ENCODE data around the gene MLST8.

Gene MLST8

DNA sequence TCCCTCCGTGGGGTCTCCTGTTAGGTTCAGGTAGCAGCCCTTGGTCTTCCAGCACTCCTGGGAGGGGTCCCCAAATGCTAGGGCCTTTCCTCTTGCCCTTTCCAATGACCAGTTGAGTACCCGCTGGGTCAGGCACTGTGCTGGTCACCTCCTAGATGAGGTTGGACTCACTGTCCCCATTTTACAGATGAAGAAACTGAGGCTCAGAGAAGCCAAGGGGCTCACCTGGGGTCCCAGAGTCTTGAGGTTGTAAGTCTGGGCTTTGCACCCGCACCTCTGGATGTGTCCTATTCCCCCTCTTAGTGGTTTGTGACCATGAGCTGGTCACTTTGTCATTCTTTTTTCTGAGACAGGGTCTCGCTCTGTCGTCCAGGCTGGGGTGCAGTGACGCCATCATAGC, 7.5 kb upstream of the MLST8 start:
- Histone ChIP-seq H3K79me1 (replicated peaks; ENCODE audit: low read length, poor library complexity, severe bottlenecking) (no peaks in the 10 kb centered on the region), H3K27me3 (ENCODE audit: control insufficient read depth in 1 of 2, insufficient read depth in 1 of 2, low read length in 2 of 2) (peaks cover 51 to 63% of the 10 kb centered on the region in 2 experiments), H3K18ac (ENCODE audit: low read depth in 1 of 2, low read length in 2 of 2) (no peak overlapping the region), H3K14ac (ENCODE audit: low read length in 2 of 2) (no peak overlapping the region), H3K4ac (ENCODE audit: low read depth in 1 of 2, low read length in 2 of 2) (no peak overlapping the region), H2BK15ac (ENCODE audit: low read depth, poor library complexity, severe bottlenecking) (no peak overlapping the region), H3K23ac (ENCODE audit: low read length in 2 of 2) (no peak overlapping the region), H3K9ac (ENCODE audit: low read length) (no peak overlapping the region), H2BK120ac (ENCODE audit: low read depth, low read length) (no peak overlapping the region), H2AK5ac (ENCODE audit: low read length, severe bottlenecking) (no peak overlapping the region), H3K9me3 (ENCODE audit: control insufficient read depth, low read length) (peaks cover 6% of the 10 kb centered on the region), H4K8ac (ENCODE audit: low read length) (no peak overlapping the region), H3K4me1 (ENCODE audit: control insufficient read depth, insufficient read depth, low read depth, low read length) (peaks cover 20% of the 10 kb centered on the region), H2BK12ac (ENCODE audit: low read length in 2 of 2) (no peak overlapping the region), H3K27ac (ENCODE audit: low read length, poor library complexity, severe bottlenecking) (no peak overlapping the region), H2AFZ (ENCODE audit: low read depth, low read length) (no peak overlapping the region), H3K36me3 (ENCODE audit: control insufficient read depth in 1 of 2, insufficient read depth in 2 of 2, low read depth in 1 of 2, low read length in 2 of 2) (no peaks in the 10 kb centered on the region), H3K4me2 (ENCODE audit: low read length, poor library complexity, severe bottlenecking) (no peak overlapping the region), H4K91ac (ENCODE audit: low read length) (no peak overlapping the region), H3K4me3 (ENCODE audit: insufficient read depth in 1 of 2, low read depth in 1 of 2, low read length in 2 of 2) (no peak overlapping the region), H2BK5ac (ENCODE audit: low read depth, low read length, poor library complexity, severe bottlenecking) (no peak overlapping the region)
- 97% methylated on average over 3 of the region's 6 CpGs for WGBS
- no peak for DNase-seq

DNA sequence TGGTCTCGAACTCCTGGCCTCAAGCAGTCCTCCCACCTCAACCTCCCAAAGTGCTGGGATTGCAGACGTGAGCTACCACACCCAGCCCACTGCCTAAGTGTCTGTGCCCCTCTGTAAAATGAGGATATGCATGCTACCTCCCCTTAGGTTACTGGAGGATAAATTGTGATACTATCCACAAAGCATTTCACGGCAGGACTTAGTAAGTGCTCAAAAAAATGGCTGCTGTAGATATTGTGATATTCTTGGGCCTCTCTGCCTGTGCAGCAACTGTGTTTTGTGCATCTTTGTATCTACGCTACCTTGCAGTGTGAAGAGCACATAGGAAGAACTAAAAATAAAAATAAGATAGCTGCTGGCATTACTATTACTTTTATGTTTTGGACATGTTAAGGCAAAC, 7.0 kb upstream of the MLST8 start:
- WGBS, result 74% methylated on average over 3 of the region's 4 CpGs
- no peak overlapping the region for H2BK12ac ChIP-seq (ENCODE audit: low read length in 2 of 2)
- H3K36me3 ChIP-seq (ENCODE audit: control insufficient read depth in 1 of 2, insufficient read depth in 2 of 2, low read depth in 1 of 2, low read length in 2 of 2), result no peaks in the 10 kb centered on the region
- H3K4me3 ChIP-seq (ENCODE audit: insufficient read depth in 1 of 2, low read depth in 1 of 2, low read length in 2 of 2), result no peak overlapping the region
- peaks cover 20% of the 10 kb centered on the region for H3K4me1 ChIP-seq (ENCODE audit: control insufficient read depth, insufficient read depth, low read depth, low read length)
- no peak overlapping the region for H2BK15ac ChIP-seq (ENCODE audit: low read depth, poor library complexity, severe bottlenecking)
- H3K79me1 ChIP-seq (replicated peaks; ENCODE audit: low read length, poor library complexity, severe bottlenecking), result no peaks in the 10 kb centered on the region
- H3K27ac ChIP-seq (ENCODE audit: low read length, poor library complexity, severe bottlenecking), result no peak overlapping the region
- no peak overlapping the region for H2AK5ac ChIP-seq (ENCODE audit: low read length, severe bottlenecking)
- DNase-seq, result no peak
- H3K18ac ChIP-seq (ENCODE audit: low read depth in 1 of 2, low read length in 2 of 2), result no peak overlapping the region
- no peak overlapping the region for H2AFZ ChIP-seq (ENCODE audit: low read depth, low read length)
- peaks cover 51 to 62% of the 10 kb centered on the region in 2 experiments for H3K27me3 ChIP-seq (ENCODE audit: control insufficient read depth in 1 of 2, insufficient read depth in 1 of 2, low read length in 2 of 2)
- no peak overlapping the region for H3K14ac ChIP-seq (ENCODE audit: low read length in 2 of 2)
- no peak overlapping the region for H2BK5ac ChIP-seq (ENCODE audit: low read depth, low read length, poor library complexity, severe bottlenecking)
- peak overlapping the region in 1 of 2 experiments; percentile 47 for H3K23ac ChIP-seq (ENCODE audit: low read length in 2 of 2)
- H3K9ac ChIP-seq (ENCODE audit: low read length), result no peak overlapping the region
- no peak overlapping the region for H4K8ac ChIP-seq (ENCODE audit: low read length)
- H3K4me2 ChIP-seq (ENCODE audit: low read length, poor library complexity, severe bottlenecking), result no peak overlapping the region
- no peak overlapping the region for H2BK120ac ChIP-seq (ENCODE audit: low read depth, low read length)
- peaks cover 6% of the 10 kb centered on the region for H3K9me3 ChIP-seq (ENCODE audit: control insufficient read depth, low read length)
- no peak overlapping the region for H4K91ac ChIP-seq (ENCODE audit: low read length)
- no peak overlapping the region for H3K4ac ChIP-seq (ENCODE audit: low read depth in 1 of 2, low read length in 2 of 2)

DNA sequence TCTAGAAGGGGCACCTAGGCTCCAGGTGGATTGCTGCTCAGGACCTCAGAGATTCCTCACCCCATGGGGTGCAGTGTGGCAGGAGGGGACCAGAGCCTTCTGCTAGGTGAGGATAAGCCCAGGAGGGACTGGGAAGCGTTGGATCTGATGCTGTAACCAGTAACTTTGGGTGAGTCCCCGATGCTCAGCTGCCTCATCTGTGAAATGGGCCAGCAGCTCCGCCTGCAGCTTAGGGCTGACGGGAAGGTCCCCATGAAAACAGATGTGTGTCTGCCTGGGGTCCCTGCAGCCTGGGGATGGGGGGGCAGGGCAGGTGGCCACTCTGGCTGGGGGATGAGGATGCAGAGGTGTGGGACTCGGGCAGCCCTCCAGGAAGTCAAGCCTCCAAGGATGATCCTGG, 6.2 kb upstream of the MLST8 start:
- no peak overlapping the region for H2BK5ac ChIP-seq (ENCODE audit: low read depth, low read length, poor library complexity, severe bottlenecking)

DNA sequence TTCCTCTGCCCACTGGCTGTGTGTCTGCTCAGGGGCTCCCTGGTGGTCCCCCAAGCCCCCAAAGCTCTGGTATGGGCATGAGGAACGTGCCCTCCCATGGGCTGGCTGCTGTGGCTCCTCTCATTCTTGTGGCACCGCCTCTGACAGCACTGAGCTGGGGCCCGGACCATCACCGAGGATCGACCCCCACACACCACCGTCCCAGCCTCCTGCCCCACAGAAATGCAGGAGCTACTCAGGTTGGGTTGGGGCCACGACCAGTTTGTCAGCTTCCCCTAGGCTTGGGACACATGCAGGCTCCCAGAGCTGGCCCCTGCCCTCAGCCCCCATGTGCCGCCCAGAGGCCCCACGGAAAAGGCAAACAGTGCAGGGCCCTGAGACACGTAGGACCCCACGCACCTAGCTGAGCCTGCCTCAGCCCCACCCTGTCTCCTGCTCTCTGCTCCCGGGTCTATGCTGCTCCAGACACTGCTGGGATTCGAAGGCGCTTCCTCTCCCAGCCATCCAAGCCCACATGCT, 5.6 kb upstream of the MLST8 start:
- Histone ChIP-seq H2BK12ac (ENCODE audit: low read length in 2 of 2) (no peak overlapping the region), H2AFZ (ENCODE audit: low read depth, low read length) (no peak overlapping the region), H2BK15ac (ENCODE audit: low read depth, poor library complexity, severe bottlenecking) (no peak overlapping the region), H3K9me3 (ENCODE audit: control insufficient read depth, low read length) (peaks cover 6% of the 10 kb centered on the region), H3K27ac (ENCODE audit: low read length, poor library complexity, severe bottlenecking) (no peak overlapping the region), H3K9ac (ENCODE audit: low read length) (no peak overlapping the region), H2BK5ac (ENCODE audit: low read depth, low read length, poor library complexity, severe bottlenecking) (no peak overlapping the region), H4K8ac (ENCODE audit: low read length) (no peak overlapping the region), H3K23ac (ENCODE audit: low read length in 2 of 2) (no peak overlapping the region), H2BK120ac (ENCODE audit: low read depth, low read length) (no peak overlapping the region), H3K4me1 (ENCODE audit: control insufficient read depth, insufficient read depth, low read depth, low read length) (peaks cover 22% of the 10 kb centered on the region), H3K14ac (ENCODE audit: low read length in 2 of 2) (no peak overlapping the region), H3K4me2 (ENCODE audit: low read length, poor library complexity, severe bottlenecking) (no peak overlapping the region), H4K91ac (ENCODE audit: low read length) (no peak overlapping the region), H3K27me3 (ENCODE audit: control insufficient read depth in 1 of 2, insufficient read depth in 1 of 2, low read length in 2 of 2) (peaks cover 47 to 48% of the 10 kb centered on the region in 2 experiments), H2AK5ac (ENCODE audit: low read length, severe bottlenecking) (no peak overlapping the region), H3K4me3 (ENCODE audit: insufficient read depth in 1 of 2, low read depth in 1 of 2, low read length in 2 of 2) (no peak overlapping the region), H3K18ac (ENCODE audit: low read depth in 1 of 2, low read length in 2 of 2) (no peak overlapping the region), H3K4ac (ENCODE audit: low read depth in 1 of 2, low read length in 2 of 2) (no peak overlapping the region), H3K79me1 (replicated peaks; ENCODE audit: low read length, poor library complexity, severe bottlenecking) (no peaks in the 10 kb centered on the region), H3K36me3 (ENCODE audit: control insufficient read depth in 1 of 2, insufficient read depth in 2 of 2, low read depth in 1 of 2, low read length in 2 of 2) (no peaks in the 10 kb centered on the region)
- 75% methylated on average over 12 of the region's 14 CpGs for WGBS
- DNase-seq, result no peak

More for the DNA sequence above, 6.2 kb upstream of the MLST8 start:
- Histone ChIP-seq H3K79me1 (replicated peaks; ENCODE audit: low read length, poor library complexity, severe bottlenecking) (no peaks in the 10 kb centered on the region), H3K14ac (ENCODE audit: low read length in 2 of 2) (no peak overlapping the region), H2AK5ac (ENCODE audit: low read length, severe bottlenecking) (no peak overlapping the region), H3K4me2 (ENCODE audit: low read length, poor library complexity, severe bottlenecking) (no peak overlapping the region), H4K8ac (ENCODE audit: low read length) (no peak overlapping the region), H3K4me1 (ENCODE audit: control insufficient read depth, insufficient read depth, low read depth, low read length) (peaks cover 20% of the 10 kb centered on the region), H2BK120ac (ENCODE audit: low read depth, low read length) (no peak overlapping the region), H3K27ac (ENCODE audit: low read length, poor library complexity, severe bottlenecking) (no peak overlapping the region), H2BK12ac (ENCODE audit: low read length in 2 of 2) (no peak overlapping the region), H3K4ac (ENCODE audit: low read depth in 1 of 2, low read length in 2 of 2) (no peak overlapping the region), H3K9ac (ENCODE audit: low read length) (no peak overlapping the region), H2BK15ac (ENCODE audit: low read depth, poor library complexity, severe bottlenecking) (no peak overlapping the region), H3K23ac (ENCODE audit: low read length in 2 of 2) (no peak overlapping the region), H3K9me3 (ENCODE audit: control insufficient read depth, low read length) (peaks cover 6% of the 10 kb centered on the region), H3K18ac (ENCODE audit: low read depth in 1 of 2, low read length in 2 of 2) (no peak overlapping the region), H3K4me3 (ENCODE audit: insufficient read depth in 1 of 2, low read depth in 1 of 2, low read length in 2 of 2) (no peak overlapping the region), H3K36me3 (ENCODE audit: control insufficient read depth in 1 of 2, insufficient read depth in 2 of 2, low read depth in 1 of 2, low read length in 2 of 2) (no peaks in the 10 kb centered on the region), H2AFZ (ENCODE audit: low read depth, low read length) (no peak overlapping the region), H4K91ac (ENCODE audit: low read length) (no peak overlapping the region), H3K27me3 (ENCODE audit: control insufficient read depth in 1 of 2, insufficient read depth in 1 of 2, low read length in 2 of 2) (peaks cover 51 to 53% of the 10 kb centered on the region in 2 experiments)
- no peak for DNase-seq
- 88% methylated on average over 5 of the region's 5 CpGs for WGBS

Measured in mesenchymal stem cell (in vitro differentiated cells and primary cell).